Fibroblast of lung (primary cell): ENCODE data around the gene TFIP11. TPM values are rescaled to one million over a fixed set of nuclear protein-coding genes. Genes with fewer than 3 reads are reported as not detected.
A peak's percentile ranks its signal among the peaks of the same experiment; 100 is the strongest.

Experiments used
- DNase-seq, 2 donors: peaks; one replicate each; pipeline versions ENCODE4 v3.0.0 to v3.0.0-alpha.2; 2010; ENCODE audit warnings: low read depth in 2 of 2
- H2AFZ ChIP-seq: 2 replicates; pipeline ENCODE4 v1.5.1; 2012; ENCODE audit warnings: low read length, control low read depth, inconsistent platforms
- H3K27ac ChIP-seq: 2 replicates; pipeline ENCODE4 v1.5.1; 2011; ENCODE audit warnings: low read length, control low read depth; ENCODE audit not compliant: insufficient read depth
- H3K27me3 ChIP-seq: 2 replicates; pipeline ENCODE4 v1.5.1; 2011; ENCODE audit warnings: mild to moderate bottlenecking, low read length; ENCODE audit not compliant: control insufficient read depth, insufficient read depth
- H3K36me3 ChIP-seq: 2 replicates; pipeline ENCODE4 v1.5.1; 2011; ENCODE audit warnings: low read length; ENCODE audit not compliant: control insufficient read depth, insufficient read depth
- H3K4me1 ChIP-seq: 2 replicates; pipeline ENCODE4 v1.5.1; 2011; ENCODE audit warnings: low read length; ENCODE audit not compliant: control insufficient read depth, insufficient read depth; ENCODE audit errors: extremely low read depth
- H3K4me2 ChIP-seq: 2 replicates; pipeline ENCODE4 v1.5.1; 2011; ENCODE audit warnings: low read length, control low read depth; ENCODE audit not compliant: insufficient read depth; ENCODE audit errors: extremely low read depth
- H3K4me3 ChIP-seq, 4 experiments: fragments of 200-600 bp in 1 of 4; sonication (generic) in 1 of 4; replicated peaks in 1 of 4; 2 replicates each; pipeline ENCODE4 v1.5.1; 2011 to 2016; ENCODE audit warnings: low read length in 4 of 4, low read depth in 3 of 4, mild to moderate bottlenecking in 3 of 4, control low read depth in 2 of 4, inconsistent platforms in 1 of 4, mixed read lengths in 1 of 4; ENCODE audit not compliant: insufficient read depth in 1 of 4; ENCODE audit errors: control extremely low read depth in 1 of 4
- H3K79me2 ChIP-seq: 2 replicates; pipeline ENCODE4 v1.5.1; 2012; ENCODE audit warnings: mild to moderate bottlenecking, low read length, inconsistent platforms; ENCODE audit not compliant: control insufficient read depth, insufficient read depth
- H3K9ac ChIP-seq: 2 replicates; pipeline ENCODE4 v1.5.1; 2011; ENCODE audit warnings: mild to moderate bottlenecking, low read length, control low read depth; ENCODE audit not compliant: insufficient read depth
- H3K9me3 ChIP-seq: 2 replicates; pipeline ENCODE4 v1.5.1; 2012; ENCODE audit warnings: low read depth, low read length; ENCODE audit not compliant: control insufficient read depth, insufficient read depth
- H4K20me1 ChIP-seq: 2 replicates; pipeline ENCODE4 v1.5.1; 2011; ENCODE audit warnings: low read length; ENCODE audit not compliant: control insufficient read depth, insufficient read depth; ENCODE audit errors: extremely low read depth
- CTCF ChIP-seq, 2 donors: IDR thresholded peaks in 1 of 2; conservative IDR thresholded peaks in 1 of 2; 1 replicate in 1 of 2; 2 replicates in 1 of 2; pipeline ENCODE4 v1.5.1; 2011 to 2012; ENCODE audit warnings: low read length in 2 of 2, control low read depth in 1 of 2, inconsistent platforms in 1 of 2, low read depth in 1 of 2, mild to moderate bottlenecking in 1 of 2
- EZH2 ChIP-seq: IDR thresholded peaks from 2 replicates; pipeline ENCODE4 v1.5.1; 2012; ENCODE audit warnings: low read length, control low read depth, mild to moderate bottlenecking; ENCODE audit errors: missing control alignments
- polyA minus RNA-seq: library from RNA; depleted of rRNA, polyadenylated mRNA; stranded (reverse); fragments of >200 nt; gene quantifications from 2 replicates; pipeline ENCODE4 v1.2.3, GENCODE V29; 2011; ENCODE audit warnings: low replicate concordance
- polyA plus RNA-seq, 2 donors: library from polyadenylated mRNA; depleted of rRNA in 1 of 2; stranded (reverse) in 1 of 2; unstranded in 1 of 2; fragments of >200 nt; gene quantifications; 2 replicates each; pipeline ENCODE4 v1.2.1, GENCODE V29; 2011 to 2012; ENCODE audit warnings: missing spikeins in 1 of 2
- total RNA-seq: library from RNA; depleted of rRNA; stranded (reverse); fragments of >200 nt; gene quantifications from 2 replicates; pipeline ENCODE4 v1.2.1, GENCODE V29; 2014

Gene TFIP11
- total RNA-seq = 40.3 TPM in 2 replicates
- 24.2 and 31.1 TPM in 2 replicates for polyA plus RNA-seq
- polyA plus RNA-seq (2012) = 21.8 and 31.0 TPM in 2 replicates
- polyA minus RNA-seq = 19.5 and 59.6 TPM in 2 replicates

GRCh38 chr22:26512149-26512793 is at the start of gene TFIP11:
TSS of gene TFIP11 (minus strand) at chr22:26512473. CDS start at chr22:26510272, 2,201 bp downstream.
- Histone ChIP-seq H3K79me2 (peaks cover 17% of the 10 kb centered on the region), H3K4me3 (peak within 1 kb of the TSS; percentile 51 to 96 (median 83)), H3K27me3 (no peaks in the 10 kb centered on the region), H3K27ac (peak within 1 kb of the TSS; percentile 67), H2AFZ (peak within 1 kb of the TSS; percentile 79), H3K4me2 (peak within 1 kb of the TSS; percentile 98), H3K9me3 (no peaks in the 10 kb centered on the region), H4K20me1 (no peaks in the 10 kb centered on the region), H3K36me3 (peaks cover 11% of the 10 kb centered on the region), H3K9ac (peak within 1 kb of the TSS; percentile 63), H3K4me1 (no peaks in the 10 kb centered on the region)
- TF ChIP-seq CTCF (conservative IDR thresholded peaks at IDR 0.05 in 1 of 2, IDR thresholded peaks at IDR 0.05 in 1 of 2; ENCODE audit: low read depth in 1 of 2, low read length in 2 of 2) (no peak), EZH2 (no peak)
- peak; percentile 89 to 93 for DNase-seq

GRCh38 chr22:26561756-26562417 is 49.6 kb upstream of the TFIP11 start:
- H3K27me3 ChIP-seq = no peaks in the 10 kb centered on the region
- no peaks in the 10 kb centered on the region for H4K20me1 ChIP-seq
- H3K9ac ChIP-seq = no peak overlapping the region
- DNase-seq = no peak
- no peak overlapping the region for H3K4me3 ChIP-seq
- TF ChIP-seq CTCF (conservative IDR thresholded peaks at IDR 0.05 in 1 of 2, IDR thresholded peaks at IDR 0.05 in 1 of 2; ENCODE audit: low read depth in 1 of 2, low read length in 2 of 2) = no peak
- TF ChIP-seq EZH2 = no peak
- H3K27ac ChIP-seq = no peak overlapping the region
- peaks cover 2% of the 10 kb centered on the region for H3K4me1 ChIP-seq
- no peaks in the 10 kb centered on the region for H3K79me2 ChIP-seq
- H3K9me3 ChIP-seq = no peaks in the 10 kb centered on the region
- H3K4me2 ChIP-seq = no peak overlapping the region
- no peak overlapping the region for H2AFZ ChIP-seq
- H3K36me3 ChIP-seq = no peaks in the 10 kb centered on the region

- H3K4me2 ChIP-seq = no peak overlapping the region
- no peaks in the 10 kb centered on the region for H3K27me3 ChIP-seq
- no peak for DNase-seq
- H4K20me1 ChIP-seq = no peaks in the 10 kb centered on the region
- TF ChIP-seq EZH2 = no peak
- TF ChIP-seq CTCF (conservative IDR thresholded peaks at IDR 0.05 in 1 of 2, IDR thresholded peaks at IDR 0.05 in 1 of 2; ENCODE audit: low read depth in 1 of 2, low read length in 2 of 2) = no peak
- H3K9me3 ChIP-seq = no peaks in the 10 kb centered on the region
- H3K36me3 ChIP-seq = no peaks in the 10 kb centered on the region
- H2AFZ ChIP-seq = no peak overlapping the region
- H3K27ac ChIP-seq = no peak overlapping the region
- H3K4me1 ChIP-seq = peaks cover 2% of the 10 kb centered on the region
- no peak overlapping the region for H3K9ac ChIP-seq
- no peak overlapping the region for H3K4me3 ChIP-seq
- no peaks in the 10 kb centered on the region for H3K79me2 ChIP-seq
Observed at GRCh38 chr22:26559961-26560575, 47.8 kb upstream of the TFIP11 start.
